PC-9 (cell line): ENCODE data around the gene NOP53.

Experiments
- EZH2 ChIP-seq: fragments of 200-600 bp; sonication (generic); IDR thresholded peaks from 2 replicates; pipeline ENCODE4 v1.8.0; 2017; ENCODE audit warnings: antibody characterized with exemption, low read depth
- TF ChIP-seq, protein P1 (sequence below): fragments of 200-600 bp; sonication (generic); conservative IDR thresholded peaks from 2 replicates; pipeline ENCODE4 v1.6.1; 2017; ENCODE audit warnings: mixed run types, antibody characterized with exemption, mild to moderate bottlenecking, moderate library complexity

GRCh38 chr19:47696635-47697034 is 48.7 kb upstream of the NOP53 start:
- TF ChIP-seq, protein P1, sequence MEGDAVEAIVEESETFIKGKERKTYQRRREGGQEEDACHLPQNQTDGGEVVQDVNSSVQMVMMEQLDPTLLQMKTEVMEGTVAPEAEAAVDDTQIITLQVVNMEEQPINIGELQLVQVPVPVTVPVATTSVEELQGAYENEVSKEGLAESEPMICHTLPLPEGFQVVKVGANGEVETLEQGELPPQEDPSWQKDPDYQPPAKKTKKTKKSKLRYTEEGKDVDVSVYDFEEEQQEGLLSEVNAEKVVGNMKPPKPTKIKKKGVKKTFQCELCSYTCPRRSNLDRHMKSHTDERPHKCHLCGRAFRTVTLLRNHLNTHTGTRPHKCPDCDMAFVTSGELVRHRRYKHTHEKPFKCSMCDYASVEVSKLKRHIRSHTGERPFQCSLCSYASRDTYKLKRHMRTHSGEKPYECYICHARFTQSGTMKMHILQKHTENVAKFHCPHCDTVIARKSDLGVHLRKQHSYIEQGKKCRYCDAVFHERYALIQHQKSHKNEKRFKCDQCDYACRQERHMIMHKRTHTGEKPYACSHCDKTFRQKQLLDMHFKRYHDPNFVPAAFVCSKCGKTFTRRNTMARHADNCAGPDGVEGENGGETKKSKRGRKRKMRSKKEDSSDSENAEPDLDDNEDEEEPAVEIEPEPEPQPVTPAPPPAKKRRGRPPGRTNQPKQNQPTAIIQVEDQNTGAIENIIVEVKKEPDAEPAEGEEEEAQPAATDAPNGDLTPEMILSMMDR = no peak
- no peak for TF ChIP-seq EZH2
